NCI-H2227 treated with DMSO at 0.1 percent for 48 hours (cell line): Measurements from ENCODE around the gene PRKAB1.

Source experiments
- DNase-seq: peaks from one replicate; lab custom pipeline; 2025; lab: John Stamatoyannopoulos, UW

Gene PRKAB1

GRCh38 chr12:119712721-119713120, 44.8 kb downstream of the PRKAB1 start:
- no peak for DNase-seq

GRCh38 chr12:119713551-119714031, 45.7 kb downstream of the PRKAB1 start:
- no peak for DNase-seq

- DNase-seq: no peak
Observed at GRCh38 chr12:119714614-119715267, 46.8 kb downstream of the PRKAB1 start.

- DNase-seq: no peak
Observed at GRCh38 chr12:119715268-119715620, 47.3 kb downstream of the PRKAB1 start.

- no peak for DNase-seq
Observed at GRCh38 chr12:119718141-119718540, 50.2 kb downstream of the PRKAB1 start.

GRCh38 chr12:119720349-119720748, 52.4 kb downstream of the PRKAB1 start:
- DNase-seq: no peak

- no peak for DNase-seq
Observed at GRCh38 chr12:119721306-119721705, 53.4 kb downstream of the PRKAB1 start.

- no peak for DNase-seq
Observed at GRCh38 chr12:119725523-119725922, 57.6 kb downstream of the PRKAB1 start.

GRCh38 chr12:119727600-119728443, 59.9 kb downstream of the PRKAB1 start:
- no peak for DNase-seq

- DNase-seq: no peak
Observed at GRCh38 chr12:119728444-119728745, 60.5 kb downstream of the PRKAB1 start.

GRCh38 chr12:119729871-119730270, 61.9 kb downstream of the PRKAB1 start:
- no peak for DNase-seq

- no peak for DNase-seq
Observed at GRCh38 chr12:119730381-119730780, 62.4 kb downstream of the PRKAB1 start.
